IMR-90 (cell line): ENCODE measurements around the gene KLRF1. TPM values are rescaled to one million over a fixed set of nuclear protein-coding genes. Genes with fewer than 3 reads are reported as not detected.
"Not testable (repeated sequence)": the region's sequence is repeated elsewhere in the genome, so short reads cannot be mapped to it uniquely, and the experiment has no call there.

Source experiments
- ATAC-seq: fragments of 200-7000 bp; cut with Tn5 transposase; 2 replicates; pipeline ENCODE4 v1.9.1; 2020; ENCODE audit warnings: low read depth, mild to moderate bottlenecking, moderate library complexity
- BruUV-seq: library from RNA; stranded (reverse); fragments of 400-500 nt; replicated peaks from 2 replicates; lab custom pipeline; 2021; lab: Mats Ljungman, UMichigan
- CTCF ChIA-PET: fragments of 300-600 bp; formaldehyde crosslinking; extraction: SDS; loops from one replicate; lab custom pipeline; 2021; ENCODE audit warnings: antibody characterized with exemption; lab: Yijun Ruan, JAX
- POLR2A ChIA-PET: fragments of 300-600 bp; sonication (Branson Sonifier 250); formaldehyde crosslinking; loops from one replicate; lab custom pipeline; 2022; ENCODE audit warnings: antibody characterized with exemption; ENCODE audit not compliant: unreplicated experiment; lab: Charles Lee
- DNase-seq: peaks from one replicate; pipeline ENCODE4 v3.0.0; 2013
- H2AFZ ChIP-seq: replicated peaks from 2 replicates; pipeline ENCODE3; 2013; ENCODE audit warnings: low read length, mild to moderate bottlenecking; ENCODE audit not compliant: poor library complexity
- H2AK5ac ChIP-seq: 2 replicates; pipeline ENCODE4 v1.6.1; 2013; ENCODE audit warnings: low read depth, low read length, inconsistent platforms
- H2AK9ac ChIP-seq: replicated peaks from 2 replicates; pipeline ENCODE3; 2013; ENCODE audit warnings: mild to moderate bottlenecking, low read depth, low read length, moderate library complexity; ENCODE audit not compliant: poor library complexity
- H2BK120ac ChIP-seq: 2 replicates; pipeline ENCODE4 v1.6.1; 2013; ENCODE audit warnings: low read depth, low read length, inconsistent platforms
- H2BK15ac ChIP-seq: 3 replicates; pipeline ENCODE4 v1.6.1; 2013; ENCODE audit warnings: low read depth, low read length, inconsistent platforms
- H2BK20ac ChIP-seq: 2 replicates; pipeline ENCODE4 v1.6.1; 2013; ENCODE audit warnings: low read depth, mild to moderate bottlenecking, inconsistent platforms, low read length, moderate library complexity
- H2BK5ac ChIP-seq: 2 replicates; pipeline ENCODE4 v1.6.1; 2013; ENCODE audit warnings: mild to moderate bottlenecking, low read depth, low read length, inconsistent platforms; ENCODE audit not compliant: poor library complexity, severe bottlenecking
- H3K14ac ChIP-seq: replicated peaks from 2 replicates; pipeline ENCODE4 v1.6.1; 2013; ENCODE audit warnings: low read depth, low read length, inconsistent platforms
- H3K18ac ChIP-seq: 2 replicates; pipeline ENCODE4 v1.6.1; 2013; ENCODE audit warnings: low read depth, low read length, control low read depth
- H3K23ac ChIP-seq: 2 replicates; pipeline ENCODE4 v1.6.1; 2013; ENCODE audit warnings: low read depth, low read length, inconsistent platforms
- H3K27ac ChIP-seq: 2 replicates; pipeline ENCODE4 v1.5.1; 2013; ENCODE audit warnings: mild to moderate bottlenecking, control low read depth, low read length; ENCODE audit not compliant: insufficient read depth
- H3K27me3 ChIP-seq: 2 replicates; pipeline ENCODE4 v1.6.1; 2013; ENCODE audit warnings: low read length; ENCODE audit not compliant: control insufficient read depth, insufficient read depth
- H3K36me3 ChIP-seq: 2 replicates; pipeline ENCODE4 v1.6.1; 2013; ENCODE audit warnings: low read length, mixed read lengths; ENCODE audit not compliant: control insufficient read depth, insufficient read depth
- H3K4ac ChIP-seq: 2 replicates; pipeline ENCODE4 v1.6.1; 2013; ENCODE audit warnings: low read depth, low read length, inconsistent platforms
- H3K4me1 ChIP-seq: 2 replicates; pipeline ENCODE4 v1.6.1; 2013; ENCODE audit warnings: low read length, mixed read lengths; ENCODE audit not compliant: control insufficient read depth, insufficient read depth
- H3K4me2 ChIP-seq: 2 replicates; pipeline ENCODE4 v1.6.1; 2013; ENCODE audit warnings: low read depth, mild to moderate bottlenecking, control low read depth, low read length, moderate library complexity
- H3K4me3 ChIP-seq: 2 replicates; pipeline ENCODE4 v1.5.1; 2013; ENCODE audit warnings: low read depth, mild to moderate bottlenecking, control low read depth, low read length, moderate library complexity; ENCODE audit not compliant: insufficient read depth
- H3K56ac ChIP-seq: 2 replicates; pipeline ENCODE4 v1.6.1; 2013; ENCODE audit warnings: low read length, inconsistent platforms; ENCODE audit not compliant: insufficient read depth; ENCODE audit errors: extremely low read depth
- H3K79me1 ChIP-seq, 2 experiments: 2 replicates each; pipeline ENCODE4 v1.6.1; 2013; ENCODE audit warnings: low read length in 2 of 2, inconsistent platforms in 1 of 2, low read depth in 1 of 2
- H3K9ac ChIP-seq: 2 replicates; pipeline ENCODE4 v1.6.1; 2013; ENCODE audit warnings: low read depth, low read length, control low read depth
- H3K9me1 ChIP-seq: 2 replicates; pipeline ENCODE4 v1.6.1; 2013; ENCODE audit warnings: low read length, inconsistent platforms; ENCODE audit not compliant: insufficient read depth
- H3K9me3 ChIP-seq: 2 replicates; pipeline ENCODE4 v1.6.1; 2013; ENCODE audit warnings: low read length; ENCODE audit not compliant: control insufficient read depth, insufficient read depth
- H4K20me1 ChIP-seq: 2 replicates; pipeline ENCODE4 v1.6.1; 2013; ENCODE audit warnings: low read length, inconsistent platforms; ENCODE audit not compliant: insufficient read depth
- H4K5ac ChIP-seq: 2 replicates; pipeline ENCODE4 v1.6.1; 2013; ENCODE audit warnings: mild to moderate bottlenecking, low read depth, low read length, control low read depth
- H4K8ac ChIP-seq, 2 experiments: 2 replicates each; pipeline ENCODE4 v1.6.1; 2013; ENCODE audit warnings: low read depth in 2 of 2, low read length in 2 of 2, control low read depth in 1 of 2, inconsistent platforms in 1 of 2
- H4K91ac ChIP-seq: 2 replicates; pipeline ENCODE4 v1.6.1; 2013; ENCODE audit warnings: low read depth, low read length, inconsistent platforms; ENCODE audit not compliant: insufficient read depth
- WGBS, 2 experiments: methylation state at CpG; one replicate each; pipeline versions ENCODE4 v1.1.5 to v1.1.7; 2013; ENCODE audit warnings: missing lambda C conversion rate in 2 of 2; ENCODE audit not compliant: insufficient read length in 1 of 2; ENCODE audit errors: extremely low coverage in 2 of 2; 5-methylcytosine and 5-hydroxymethylcytosine counted together
- dilution Hi-C: fragments of 300-500 bp; cut with HindIII; formaldehyde crosslinking; loops from one replicate; pipeline ENCODE4 v1.14.3; 2018; ENCODE audit warnings: low sequenced_read_pairs; ENCODE audit not compliant: unreplicated experiment
- in situ Hi-C: fragments of 300-500 bp; cut with MboI; formaldehyde crosslinking; loops from 3 replicates; pipeline ENCODE4 v1.14.3; 2019; ENCODE audit warnings: low sequenced_read_pairs, inconsistent platforms, mixed read lengths
- intact Hi-C: fragments of 100-400 bp; cut with micrococcal nuclease; formaldehyde crosslinking; loops from 2 replicates; pipeline ENCODE4 v1.10.0; 2022
- polyA plus RNA-seq, 3 experiments: library from polyadenylated mRNA; depleted of rRNA; stranded (reverse); fragments of >200 nt; gene quantifications; 2 replicates each; pipeline ENCODE4 v1.2.3, GENCODE V29; 2012; ENCODE audit warnings: low replicate concordance in 1 of 3
- total RNA-seq: library from RNA; depleted of rRNA; stranded (reverse); fragments of >200 nt; gene quantifications from 2 replicates; pipeline ENCODE4 v1.2.3, GENCODE V29; 2012

Gene KLRF1
- total and polyA plus RNA-seq, 2 of the 4 experiments (the other 2 are of a cell fraction), result not detected

DNA sequence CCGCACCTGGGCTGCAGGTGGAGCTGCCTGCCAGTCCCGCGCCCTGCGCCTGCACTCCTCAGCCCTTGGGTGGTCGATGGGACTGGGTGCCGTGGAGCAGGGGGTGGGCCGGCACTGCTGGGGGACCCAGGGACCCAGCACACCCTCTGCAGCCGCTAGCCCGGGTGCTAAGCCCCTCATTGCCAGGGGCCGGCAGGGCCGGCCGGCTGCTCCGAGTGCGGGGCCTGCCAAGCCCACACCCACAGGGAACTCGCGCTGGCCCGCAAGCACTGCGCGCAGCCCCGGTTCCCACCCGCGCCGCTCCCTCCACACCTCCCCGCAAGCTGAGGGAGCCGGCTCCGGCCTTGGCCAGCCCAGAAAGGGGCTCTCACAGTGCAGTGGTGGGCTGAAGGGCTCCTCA is 48.8 kb downstream of the KLRF1 start:
- H4K20me1 ChIP-seq, H3K9me1 ChIP-seq, H2AK5ac ChIP-seq, H3K27ac ChIP-seq, intact Hi-C loops, H2AFZ ChIP-seq, H3K9ac ChIP-seq, ATAC-seq, H2BK120ac ChIP-seq, H3K4ac ChIP-seq, H3K9me3 ChIP-seq, H2AK9ac ChIP-seq, H3K14ac ChIP-seq, H2BK20ac ChIP-seq, BruUV-seq, H2BK15ac ChIP-seq, H3K36me3 ChIP-seq, H4K5ac ChIP-seq, H3K18ac ChIP-seq, CTCF ChIA-PET, dilution Hi-C loops, in situ Hi-C loops, H4K8ac ChIP-seq, H3K27me3 ChIP-seq, H3K4me2 ChIP-seq, H3K4me1 ChIP-seq, H3K79me1 ChIP-seq, DNase-seq, H4K91ac ChIP-seq, H3K23ac ChIP-seq, H3K56ac ChIP-seq, POLR2A ChIA-PET, H3K4me3 ChIP-seq, H2BK5ac ChIP-seq: not testable (repeated sequence)
- WGBS, 2 experiments, result 87% methylated on average over 3 of the region's 26 CpGs; no CpG with 5 or more reads in 1 of the 2 experiments
